ENCODE results near the gene KLHL6.

Gene KLHL6

GRCh38 chr3:183437666-183438564 is 117.6 kb downstream of the KLHL6 start:
- H3K9me3 ChIP-seq (replicated peaks in 1 of 11) = peaks cover 3 to 10% (median 7%) of the 10 kb centered on the region in 11 experiments; a peak in 20 of 22 replicates
- no peaks in the 10 kb centered on the region for H4K20me1 ChIP-seq
- H3K9ac ChIP-seq = no peak overlapping the region
- no peaks in the 10 kb centered on the region for H3K36me3 ChIP-seq
- no peak overlapping the region for H3K27ac ChIP-seq
- no peaks in the 10 kb centered on the region for H3K27me3 ChIP-seq
- H3K4me1 ChIP-seq = peaks cover 0 to 40% (median 6%) of the 10 kb centered on the region in 10 experiments; a peak in 11 of 20 replicates
- no peak overlapping the region for H3K4me2 ChIP-seq
- no peak for TF ChIP-seq Cebpa-rat (IDR thresholded peaks at IDR 0.05)
- no peak overlapping the region for H3K4me3 ChIP-seq

All from BLaER1 treated with 17β-estradiol and CSF1 and Interleukin-3, amounts not matched to agents 10 nM and 100 nM (cell line).